GM12801 (cell line): ENCODE results near the gene GVQW3.

ENCODE experiments used
- TF ChIP-seq, protein P1 (sequence below): IDR thresholded peaks from one replicate; pipeline ENCODE4 v1.5.1; 2011; ENCODE audit warnings: control low read depth; ENCODE audit not compliant: insufficient read length; ENCODE audit errors: extremely low read depth

GVQW3 gene

DNA sequence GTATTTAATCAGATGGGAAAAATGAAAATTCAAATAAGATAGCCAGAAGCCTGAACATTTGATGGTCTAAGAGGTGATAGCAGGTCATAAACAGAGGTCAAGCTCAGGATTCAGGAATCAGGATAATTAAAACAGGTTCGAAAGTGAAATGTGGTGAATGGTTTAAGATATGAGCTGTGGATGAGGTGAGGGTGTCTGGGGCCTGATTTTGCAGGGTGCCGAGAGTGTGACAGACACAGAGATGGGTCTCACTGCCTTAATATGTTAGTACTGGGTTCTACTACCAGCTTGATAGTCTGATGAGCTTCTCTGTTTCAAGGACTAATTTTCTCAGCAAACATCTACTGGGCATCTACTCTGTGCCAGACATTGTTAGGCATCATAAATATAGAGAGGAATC, 43.8 kb downstream of the GVQW3 start:
- TF ChIP-seq, protein P1, sequence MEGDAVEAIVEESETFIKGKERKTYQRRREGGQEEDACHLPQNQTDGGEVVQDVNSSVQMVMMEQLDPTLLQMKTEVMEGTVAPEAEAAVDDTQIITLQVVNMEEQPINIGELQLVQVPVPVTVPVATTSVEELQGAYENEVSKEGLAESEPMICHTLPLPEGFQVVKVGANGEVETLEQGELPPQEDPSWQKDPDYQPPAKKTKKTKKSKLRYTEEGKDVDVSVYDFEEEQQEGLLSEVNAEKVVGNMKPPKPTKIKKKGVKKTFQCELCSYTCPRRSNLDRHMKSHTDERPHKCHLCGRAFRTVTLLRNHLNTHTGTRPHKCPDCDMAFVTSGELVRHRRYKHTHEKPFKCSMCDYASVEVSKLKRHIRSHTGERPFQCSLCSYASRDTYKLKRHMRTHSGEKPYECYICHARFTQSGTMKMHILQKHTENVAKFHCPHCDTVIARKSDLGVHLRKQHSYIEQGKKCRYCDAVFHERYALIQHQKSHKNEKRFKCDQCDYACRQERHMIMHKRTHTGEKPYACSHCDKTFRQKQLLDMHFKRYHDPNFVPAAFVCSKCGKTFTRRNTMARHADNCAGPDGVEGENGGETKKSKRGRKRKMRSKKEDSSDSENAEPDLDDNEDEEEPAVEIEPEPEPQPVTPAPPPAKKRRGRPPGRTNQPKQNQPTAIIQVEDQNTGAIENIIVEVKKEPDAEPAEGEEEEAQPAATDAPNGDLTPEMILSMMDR = no peak

DNA sequence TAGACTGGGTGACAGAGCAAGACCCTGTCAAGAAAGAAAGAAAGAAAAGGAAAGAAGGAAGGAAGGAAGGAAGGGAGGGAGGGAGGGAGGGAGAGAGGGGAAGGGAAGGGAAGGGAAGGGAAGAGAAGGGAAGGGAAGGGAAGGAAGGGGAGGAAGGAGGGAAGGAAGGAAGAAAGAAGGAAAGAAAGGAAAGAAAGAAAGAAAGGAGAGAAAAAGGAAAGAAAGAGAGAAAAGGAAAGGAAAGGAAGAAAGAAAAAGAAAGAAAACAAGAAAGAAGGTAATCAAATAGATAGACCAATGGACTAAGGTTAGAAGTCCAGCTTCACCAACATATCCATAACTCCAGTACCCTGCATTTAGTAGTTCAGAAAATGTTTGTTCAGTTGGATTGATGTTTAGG, 45.5 kb downstream of the GVQW3 start:
- TF ChIP-seq, protein P1 = no peak

DNA sequence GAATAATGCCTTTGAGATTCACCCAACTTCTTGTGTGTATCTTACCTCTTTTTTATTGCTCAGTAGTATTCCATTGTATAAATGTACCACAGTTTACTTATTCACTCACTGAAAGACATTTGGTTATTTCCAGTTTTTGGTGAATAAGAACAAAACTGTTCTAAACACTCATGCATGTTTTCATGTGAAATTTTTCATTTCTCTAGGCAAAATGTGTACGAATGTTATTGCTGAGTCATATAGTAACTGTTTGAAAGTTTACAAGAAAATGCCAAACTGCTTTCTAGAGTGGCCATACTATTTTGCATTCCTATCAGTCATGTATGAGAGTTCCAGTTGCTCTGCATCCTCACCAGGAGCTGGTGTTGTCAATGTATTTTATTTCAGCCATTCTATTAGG, 54.9 kb downstream of the GVQW3 start:
- TF ChIP-seq, protein P1 = no peak

DNA sequence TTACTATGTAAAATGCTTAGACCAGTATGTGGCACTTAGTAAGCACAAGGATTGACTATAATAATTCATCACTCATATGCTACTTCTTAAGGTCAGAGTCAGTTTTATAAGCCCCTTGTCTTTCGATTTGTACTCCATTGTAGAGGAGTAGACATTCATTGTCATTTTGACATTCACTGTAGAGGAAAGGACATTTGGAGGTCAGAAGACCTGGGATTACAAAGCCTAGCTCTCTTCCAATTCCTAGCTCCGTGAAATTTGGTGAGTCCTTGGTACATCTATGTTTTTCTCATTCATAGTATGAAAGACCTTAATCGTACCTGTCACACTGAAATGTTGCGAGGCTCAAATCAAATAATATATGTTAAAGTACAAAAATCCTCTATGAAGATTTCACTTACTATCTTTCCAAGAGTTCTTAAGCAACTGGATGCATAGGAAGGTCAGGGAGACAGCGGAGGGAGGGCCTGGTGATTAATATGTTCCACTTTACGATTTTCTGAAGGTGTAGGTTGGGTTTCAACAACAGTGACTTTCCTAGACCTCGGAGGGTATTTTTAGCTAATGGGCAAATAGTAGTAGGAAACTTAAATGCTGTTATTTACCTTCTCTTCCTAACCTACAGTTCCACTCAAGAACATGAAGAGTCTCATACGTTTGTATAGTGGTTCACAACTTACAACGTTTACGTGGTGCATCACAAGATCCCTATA, 62.3 kb downstream of the GVQW3 start:
- TF ChIP-seq, protein P1 = no peak

DNA sequence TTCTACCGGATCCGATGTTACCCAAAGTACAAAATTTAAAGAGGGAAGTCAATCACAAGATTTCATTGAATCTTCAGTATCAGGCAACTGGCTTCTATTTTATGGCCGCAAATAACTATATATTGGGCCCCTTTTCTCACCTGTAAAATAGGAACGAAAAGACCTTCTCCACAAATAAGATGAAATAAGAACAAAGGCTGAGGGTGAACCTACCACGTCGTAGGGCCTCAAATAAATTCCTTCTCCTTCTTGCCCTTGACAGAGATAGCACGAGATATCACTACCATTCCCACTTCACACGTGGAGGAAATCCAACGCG, 62.9 kb downstream of the GVQW3 start:
- TF ChIP-seq, protein P1 = no peak

DNA sequence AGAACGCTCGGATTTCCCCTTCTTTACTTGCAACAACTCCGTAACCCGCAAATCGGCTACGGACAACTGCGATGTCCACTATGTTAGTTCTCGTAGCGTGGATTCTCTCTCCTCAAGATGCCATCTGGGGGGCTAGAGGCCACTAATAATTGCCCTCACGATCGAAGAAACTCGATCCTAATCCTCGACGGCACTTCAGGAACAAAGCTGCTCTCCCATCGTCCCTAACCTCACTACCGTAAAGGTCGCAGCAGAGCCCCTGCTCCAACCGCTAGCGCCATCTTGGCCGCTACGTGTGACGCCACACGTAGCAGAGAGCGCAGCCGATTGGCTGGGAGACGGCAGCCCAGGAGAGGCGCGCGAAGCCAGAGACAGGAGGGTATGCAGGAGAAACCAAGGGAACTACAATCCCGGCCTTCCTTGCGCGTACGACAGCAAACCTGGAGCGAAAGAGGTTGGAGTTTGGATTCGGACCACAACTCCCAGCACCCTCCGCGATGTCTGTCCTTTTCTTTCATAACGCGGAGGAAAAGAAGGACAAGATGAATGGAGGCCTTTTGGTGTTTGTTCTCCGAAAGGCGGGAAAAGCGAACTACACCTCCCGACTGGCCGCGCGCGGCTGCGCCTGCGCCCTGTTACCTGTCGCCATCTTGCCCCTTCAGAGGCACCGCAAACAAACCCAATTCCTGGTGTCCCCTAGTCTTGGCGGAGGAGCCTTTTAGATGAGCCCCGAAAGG, 63.4 kb downstream of the GVQW3 start, which contains the start of gene EMSY:
Gene EMSY, plus strand, starts transcription at position 635 of the 737 bp plus-strand sequence. CDS start 1,921 bp downstream, outside the sequence.
- TF ChIP-seq, protein P1 = no peak

DNA sequence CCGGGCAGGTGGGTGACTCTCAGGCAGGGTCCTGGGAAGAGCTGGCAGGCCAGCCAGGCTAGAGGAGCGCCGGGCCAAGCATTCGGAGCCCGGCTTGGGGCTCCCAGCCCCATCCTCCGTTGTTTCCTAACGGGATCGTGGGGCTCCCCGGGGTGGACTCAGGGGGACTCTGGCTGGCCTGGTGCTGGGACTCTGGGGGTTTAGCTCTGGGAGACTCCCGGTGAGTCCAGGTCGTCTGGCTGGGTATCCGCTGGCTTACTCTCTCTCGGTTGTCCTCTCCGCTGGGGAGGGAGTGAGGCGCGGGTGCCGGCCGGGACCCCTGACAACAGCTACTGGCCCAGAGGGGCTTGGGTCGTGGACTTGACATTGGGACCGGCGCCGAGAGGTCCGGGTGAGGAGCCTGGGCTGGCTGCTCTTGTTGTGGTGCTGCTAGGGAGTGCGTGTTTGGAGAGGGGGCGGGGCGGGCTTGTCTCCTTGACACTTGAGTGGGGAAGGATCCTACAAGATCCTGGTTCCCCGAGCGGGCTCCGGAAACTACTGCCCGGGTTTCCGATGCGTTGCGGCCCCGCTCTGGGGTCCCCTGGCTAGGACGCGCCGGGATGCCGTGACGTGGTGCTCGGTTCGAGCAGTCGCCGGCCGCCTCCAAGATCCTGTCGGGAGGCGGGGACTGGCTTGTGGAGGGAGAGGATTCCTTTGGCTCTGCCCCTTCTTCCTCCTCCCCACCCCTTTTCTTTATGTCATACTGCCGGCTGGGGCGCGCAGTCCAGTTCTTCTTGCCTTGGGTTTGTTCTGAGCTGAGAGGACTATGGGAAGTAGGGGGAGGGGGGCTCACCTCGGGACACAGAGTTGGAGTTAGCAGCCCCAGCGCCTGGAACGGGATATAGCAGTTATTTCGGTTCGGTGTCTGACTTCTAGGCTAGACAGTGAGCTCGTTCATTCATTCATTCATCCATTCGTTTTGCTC, 64.3 kb downstream of the GVQW3 start:
- TF ChIP-seq, protein P1 = no peak
